ENCODE results near the gene SATB2. TPM values are rescaled to one million over a fixed set of nuclear protein-coding genes. Genes with fewer than 3 reads are reported as not detected.

The SATB2 gene
- total and polyA plus RNA-seq, 10 donors = 0.39 to 3.0 (median 2.6) TPM

- WGBS, 5 donors = 89 to 93% (median 90%) methylated on average over 5 of the region's 5 CpGs
- H3K27me3 ChIP-seq (replicated peaks in 1 of 7) = peaks cover 0 to 16% (median 0%) of the 10 kb centered on the region in 7 donors
- intact Hi-C loops (cut with DNase I; ENCODE audit: low total_unique reads) = no loop called here
- DNase-seq = no peak
- H3K36me3 ChIP-seq = no peaks in the 10 kb centered on the region
- no peaks in the 10 kb centered on the region for H3K4me1 ChIP-seq
- TF ChIP-seq POLR2A (IDR thresholded peaks at IDR 0.05) (no peak), CTCF (IDR thresholded peaks at IDR 0.05 in 8 of 11, conservative IDR thresholded peaks at IDR 0.05 in 3 of 11) (no peak), POLR2AphosphoS5 (IDR thresholded peaks at IDR 0.05) (no peak)
- no peaks in the 10 kb centered on the region for H3K9me3 ChIP-seq
- H3K4me3 ChIP-seq = no peak overlapping the region
- H3K27ac ChIP-seq = no peak overlapping the region
Measured at GRCh38 chr2:199439542-199439941, 18.2 kb downstream of the SATB2 start.

GRCh38 chr2:199439066-199439465 is 18.7 kb downstream of the SATB2 start:
- Histone ChIP-seq H3K27ac (no peak overlapping the region), H3K36me3 (no peaks in the 10 kb centered on the region), H3K27me3 (replicated peaks in 1 of 7) (peaks cover 0 to 16% (median 0%) of the 10 kb centered on the region in 7 donors), H3K4me3 (no peak overlapping the region), H3K9me3 (no peaks in the 10 kb centered on the region), H3K4me1 (no peaks in the 10 kb centered on the region)
- TF ChIP-seq POLR2AphosphoS5 (IDR thresholded peaks at IDR 0.05) (no peak), CTCF (IDR thresholded peaks at IDR 0.05 in 8 of 11, conservative IDR thresholded peaks at IDR 0.05 in 3 of 11) (no peak)
- intact Hi-C loops (cut with DNase I; ENCODE audit: low total_unique reads) = no loop called here
- DNase-seq = no peak
- 83 to 95% (median 91%) methylated on average over 3 of the region's 3 CpGs for WGBS, 5 donors

GRCh38 chr2:199434555-199434954 is 23.2 kb downstream of the SATB2 start:
- TF ChIP-seq CTCF (IDR thresholded peaks at IDR 0.05 in 8 of 11, conservative IDR thresholded peaks at IDR 0.05 in 3 of 11) (no peak), POLR2AphosphoS5 (IDR thresholded peaks at IDR 0.05) (no peak), POLR2A (IDR thresholded peaks at IDR 0.05) (no peak)
- Histone ChIP-seq H3K4me1 (no peaks in the 10 kb centered on the region), H3K9me3 (no peaks in the 10 kb centered on the region), H3K36me3 (no peaks in the 10 kb centered on the region), H3K4me3 (no peak overlapping the region), H3K27ac (no peak overlapping the region), H3K27me3 (replicated peaks in 1 of 7) (peaks cover 0 to 4% (median 0%) of the 10 kb centered on the region in 7 donors)
- no peak for DNase-seq
- intact Hi-C loops (cut with DNase I; ENCODE audit: low total_unique reads) = no loop called here
- 72 to 93% (median 85%) methylated on average over 1 of the region's 1 CpG for WGBS, 5 donors

DNA sequence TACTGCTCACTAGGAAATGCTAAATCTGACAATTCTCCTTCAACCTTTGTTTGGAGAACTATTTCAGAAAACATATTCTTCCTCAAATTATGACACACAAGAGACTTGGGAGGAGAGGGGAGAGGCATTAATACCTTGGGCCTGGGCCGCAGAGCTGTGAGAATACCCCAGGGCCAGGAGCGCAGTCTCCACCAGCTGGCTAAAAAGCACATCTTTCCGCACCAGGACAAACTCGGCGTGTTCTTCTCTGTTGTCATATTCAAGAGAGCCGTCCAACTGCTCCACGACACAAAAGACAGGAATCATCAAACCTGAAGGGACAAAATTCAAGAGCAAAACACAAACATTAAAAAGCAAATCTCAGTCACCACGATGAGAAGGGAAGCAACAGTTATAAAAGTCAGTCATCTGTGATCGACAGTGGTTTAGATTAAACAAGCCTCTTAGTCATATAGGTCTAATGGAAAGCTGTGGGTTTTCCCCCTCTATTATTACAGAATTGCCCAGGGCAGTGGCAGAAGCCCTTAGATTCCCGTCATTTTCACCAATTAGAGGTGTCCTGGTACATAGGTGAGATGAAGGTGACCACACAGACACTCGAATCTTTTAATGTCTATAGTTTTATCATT is 24.4 kb downstream of the SATB2 start:
- 84 to 87% (median 86%) methylated on average over 11 of the region's 11 CpGs for WGBS, 5 donors
- Histone ChIP-seq H3K27ac (no peak overlapping the region), H3K9me3 (no peaks in the 10 kb centered on the region), H3K27me3 (replicated peaks in 1 of 7) (peaks cover 0 to 5% (median 0%) of the 10 kb centered on the region in 7 donors), H3K36me3 (no peaks in the 10 kb centered on the region), H3K4me3 (no peak overlapping the region), H3K4me1 (no peaks in the 10 kb centered on the region)
- DNase-seq = no peak
- TF ChIP-seq POLR2AphosphoS5 (IDR thresholded peaks at IDR 0.05) = no peak
- no peak for TF ChIP-seq POLR2A (IDR thresholded peaks at IDR 0.05)
- no peak for TF ChIP-seq CTCF (IDR thresholded peaks at IDR 0.05 in 8 of 11, conservative IDR thresholded peaks at IDR 0.05 in 3 of 11)
- intact Hi-C loops (cut with DNase I; ENCODE audit: low total_unique reads) = no loop called here

Measured in spleen (tissue), 11 donors.